Dermis blood vessel endothelial cell (primary cell): ENCODE data around the gene RP2. TPM values are rescaled to one million over a fixed set of nuclear protein-coding genes. Genes with fewer than 3 reads are reported as not detected.
A peak's percentile ranks its signal among the peaks of the same experiment; 100 is the strongest.

ENCODE experiments used
- DNase-seq: peaks from one replicate; pipeline ENCODE4 v3.0.0; 2010
- total RNA-seq: library from RNA; depleted of rRNA; stranded (reverse); fragments of >200 nt; gene quantifications from 2 replicates; pipeline ENCODE4 v1.2.3, GENCODE V29; 2014

Gene RP2
- total RNA-seq, 1 donor from 2014 or later, result 34.2 TPM

- no peak for DNase-seq
These were observed 8.1 kb downstream of the RP2 start for GRCh38 chrX:46844913-46845312.

- no peak for DNase-seq
These were observed 13.1 kb downstream of the RP2 start for GRCh38 chrX:46849933-46850332.

- DNase-seq, result no peak
These were observed 13.9 kb downstream of the RP2 start for GRCh38 chrX:46850771-46851170.

- no peak for DNase-seq
These were observed 19.6 kb downstream of the RP2 start for GRCh38 chrX:46856483-46856882.

- DNase-seq, result no peak
These were observed 23.7 kb downstream of the RP2 start for GRCh38 chrX:46860557-46860956.

- DNase-seq, result no peak
These were observed 26.2 kb downstream of the RP2 start for GRCh38 chrX:46863072-46863471.

GRCh38 chrX:46864606-46865005, 27.8 kb downstream of the RP2 start:
- DNase-seq, result no peak

- peak; percentile 70 for DNase-seq
These were observed 28.4 kb downstream of the RP2 start for GRCh38 chrX:46865281-46865680.

GRCh38 chrX:46866726-46867125, 29.9 kb downstream of the RP2 start:
- DNase-seq, result no peak

GRCh38 chrX:46873746-46874145, 36.9 kb downstream of the RP2 start:
- peak; percentile 60 for DNase-seq

- DNase-seq, result no peak
These were observed 40.1 kb downstream of the RP2 start for GRCh38 chrX:46876901-46877300.

- DNase-seq, result no peak
These were observed 45.4 kb downstream of the RP2 start for GRCh38 chrX:46882266-46882665.

- no peak for DNase-seq
These were observed 48.0 kb downstream of the RP2 start for GRCh38 chrX:46884799-46885198.

GRCh38 chrX:46898207-46898606, 61.4 kb downstream of the RP2 start:
- no peak for DNase-seq

- peak; percentile 81 for DNase-seq
These were observed 66.8 kb downstream of the RP2 start for GRCh38 chrX:46903458-46904242.

GRCh38 chrX:46904626-46905025, 67.8 kb downstream of the RP2 start:
- DNase-seq, result peak; percentile 9

GRCh38 chrX:46910415-46910814, 73.6 kb downstream of the RP2 start:
- DNase-seq, result no peak

GRCh38 chrX:46912098-46912602, 75.3 kb downstream of the RP2 start, which contains the start of gene JADE3:
Gene JADE3 (plus strand): TSS chrX:46912421. CDS start chrX:46984895, 72,474 bp downstream.
- peak; percentile 78 for DNase-seq

GRCh38 chrX:46912603-46913491, 76.0 kb downstream of the RP2 start:
- peak; percentile 61 for DNase-seq

- DNase-seq, result peak; percentile 32
These were observed 76.8 kb downstream of the RP2 start for GRCh38 chrX:46913667-46914066.

- DNase-seq, result no peak
These were observed 79.4 kb downstream of the RP2 start for GRCh38 chrX:46916273-46916672.

- no peak for DNase-seq
These were observed 80.8 kb downstream of the RP2 start for GRCh38 chrX:46917622-46918021.

- DNase-seq, result no peak
These were observed 81.6 kb downstream of the RP2 start for GRCh38 chrX:46918434-46918833.
